Measurements from ENCODE around the gene F9.

GRCh38 chrX:139559383-139560042 lies 29.0 kb downstream of the F9 start:
- TF ChIP-seq CTCF (conservative IDR thresholded peaks at IDR 0.05; ENCODE audit: low read depth, low read length) = peak; percentile 74
- no peak for TF ChIP-seq EZH2phosphoT487 (IDR thresholded peaks at IDR 0.05; ENCODE audit: borderline replicate concordance, low read length)

Data from PC-3 (cell line).